Ovary (tissue), 9 donors: ENCODE measurements around the gene EFCAB14. TPM values are rescaled to one million over a fixed set of nuclear protein-coding genes. Genes with fewer than 3 reads are reported as not detected.
"Not testable (repeated sequence)": the region's sequence is repeated elsewhere in the genome, so short reads cannot be mapped to it uniquely, and the experiment has no call there.

Experiments used
- DNase-seq, 5 donors: peaks; one replicate each; pipeline ENCODE4 v3.0.0-alpha.2; 2019 to 2020
- H3K27ac ChIP-seq, 2 donors: fragments of 200-600 bp; one replicate each; pipeline versions ENCODE4 v1.5.1 to v1.8.0; 2019 to 2022
- H3K27me3 ChIP-seq: fragments of 200-600 bp; one replicate; pipeline ENCODE4 v1.8.0; 2022
- H3K36me3 ChIP-seq: fragments of 200-600 bp; sonication (generic); one replicate; pipeline ENCODE4 v1.5.1; 2019
- H3K4me1 ChIP-seq: one replicate; pipeline ENCODE4 v1.8.1; 2013; ENCODE audit warnings: mild to moderate bottlenecking, moderate library complexity; ENCODE audit not compliant: insufficient read depth
- H3K4me3 ChIP-seq: fragments of 200-600 bp; sonication (generic); one replicate; pipeline ENCODE4 v1.5.1; 2017
- H3K9me3 ChIP-seq, 2 donors: fragments of 200-600 bp in 1 of 2; sonication (generic) in 1 of 2; one replicate each; pipeline versions ENCODE4 v1.5.1 to v1.8.1; 2013 to 2019; ENCODE audit warnings: mild to moderate bottlenecking in 1 of 2, moderate library complexity in 1 of 2
- CTCF ChIP-seq, 3 donors: fragments of 450-650 bp in 2 of 3; fragments of 200-600 bp in 1 of 3; IDR thresholded peaks; one replicate each; pipeline versions ENCODE4 v1.5.1 to v1.8.0; 2016 to 2022; ENCODE audit warnings: antibody characterized with exemption in 3 of 3, mild to moderate bottlenecking in 1 of 3
- EP300 ChIP-seq: sonication (generic); formaldehyde crosslinking; IDR thresholded peaks from one replicate; pipeline ENCODE4 v1.6.1; 2017; ENCODE audit warnings: antibody characterized with exemption
- POLR2A ChIP-seq: fragments of 450-650 bp; IDR thresholded peaks from one replicate; pipeline ENCODE4 v1.6.1; 2017; ENCODE audit warnings: antibody characterized with exemption, mild to moderate bottlenecking, moderate library complexity
- WGBS, 3 donors: extraction: QIAGEN DNeasy Blood & Tissue Kit in 1 of 3; methylation state at CpG; one replicate each; pipeline versions ENCODE4 v1.1.5 to v1.1.7; 2013 to 2017; 5-methylcytosine and 5-hydroxymethylcytosine counted together
- intact Hi-C, 4 donors: fragments of 100-400 bp; cut with DNase I; formaldehyde crosslinking; loops; one replicate each; pipeline versions ENCODE4 v1.11.0 to v1.15.1; 2022 to 2023
- polyA plus RNA-seq, 2 donors: library from polyadenylated mRNA; stranded (reverse); fragments of 200-250 nt in 1 of 2; fragments of 350-450 nt in 1 of 2; fragmentation: Illumina TruSeq in 1 of 2; extraction: RNeasy Lipid Tissue Mini Kit (QIAGEN cat#74804) in 1 of 2; gene quantifications; one replicate each; pipeline ENCODE4 v1.2.3, GENCODE V29; 2013 to 2014
- total RNA-seq, 7 donors: library from RNA; depleted of rRNA in 2 of 7; stranded (reverse); fragments of >200 nt in 2 of 7; fragmentation: NEBNext Ultra II Directional in 3 of 7; extraction: Animal tissue kit (Norgen Biotek cat#: 25700) in 3 of 7; gene quantifications; one replicate each; pipeline versions ENCODE4 v1.1.0 to v1.2.4, GENCODE V29; 2016 to 2023
- donor health status: DM: no; HTN: no; CAD: no; lungs with moderate emphysema.
- donor health status: DM: no; HTN: no; CAD: no.
- donor health status: Bipolar disorder and iron deficiency.
- donor health status: DM: yes; HTN: yes; CAD: no.
- donor health status: DM: no; HTN: no; CAD: no.
- donor health status: DM: yes; HTN: yes; CAD: no.

The EFCAB14 gene
- total and polyA plus RNA-seq, 9 donors: 31.7 to 99.2 (median 77.4) TPM

- Histone ChIP-seq H3K4me1 (no peaks in the 10 kb centered on the region), H3K36me3 (no peaks in the 10 kb centered on the region), H3K27me3 (no peaks in the 10 kb centered on the region), H3K9me3 (peaks cover 0 to 9% of the 10 kb centered on the region in 2 donors), H3K27ac (no peak overlapping the region), H3K4me3 (no peak overlapping the region)
- TF ChIP-seq POLR2A (no peak), CTCF (IDR thresholded peaks at IDR 0.05) (no peak), EP300 (no peak)
- no peak for DNase-seq
- intact Hi-C loops: no loop called here
- WGBS, 3 donors: 79 to 95% (median 85%) methylated on average over 1 of the region's 1 CpG
Observed at GRCh38 chr1:46654012-46654411, 64.9 kb downstream of the EFCAB14 start.

- DNase-seq: no peak
- H3K9me3 ChIP-seq: peaks cover 0 to 9% of the 10 kb centered on the region in 2 donors
- H3K4me1 ChIP-seq: no peaks in the 10 kb centered on the region
- no peak for TF ChIP-seq CTCF (IDR thresholded peaks at IDR 0.05)
- intact Hi-C loops: no loop called here
- no peaks in the 10 kb centered on the region for H3K27me3 ChIP-seq
- WGBS, 3 donors: 64 to 78% (median 68%) methylated on average over 2 of the region's 2 CpGs
- H3K36me3 ChIP-seq: no peaks in the 10 kb centered on the region
- no peak overlapping the region for H3K27ac ChIP-seq
- no peak overlapping the region for H3K4me3 ChIP-seq
Observed at GRCh38 chr1:46653405-46653958, 65.4 kb downstream of the EFCAB14 start.

- H3K9me3 ChIP-seq: peaks cover 0 to 9% of the 10 kb centered on the region in 2 donors
- no peaks in the 10 kb centered on the region for H3K36me3 ChIP-seq
- no peaks in the 10 kb centered on the region for H3K4me1 ChIP-seq
- H3K27ac ChIP-seq: no peak overlapping the region
- H3K27me3 ChIP-seq: no peaks in the 10 kb centered on the region
- TF ChIP-seq EP300 (no peak), CTCF (IDR thresholded peaks at IDR 0.05) (no peak), POLR2A (no peak)
- no peak for DNase-seq
- intact Hi-C loops: no loop called here
- no peak overlapping the region for H3K4me3 ChIP-seq
- WGBS, 3 donors: 61 to 74% (median 74%) methylated on average over 6 of the region's 6 CpGs
Observed at GRCh38 chr1:46652321-46653100, 66.4 kb downstream of the EFCAB14 start.

GRCh38 chr1:46651152-46651551 is 67.8 kb downstream of the EFCAB14 start:
- H3K4me3 ChIP-seq, DNase-seq, H3K27me3 ChIP-seq, H3K27ac ChIP-seq, H3K9me3 ChIP-seq, H3K36me3 ChIP-seq, intact Hi-C loops, H3K4me1 ChIP-seq: not testable (repeated sequence)
- 93 to 99% (median 95%) methylated on average over 3 of the region's 3 CpGs for WGBS, 3 donors

GRCh38 chr1:46650491-46650890 is 68.4 kb downstream of the EFCAB14 start:
- intact Hi-C loops: no loop called here
- Histone ChIP-seq H3K27ac (no peak overlapping the region), H3K9me3 (peaks cover 0 to 9% of the 10 kb centered on the region in 2 donors), H3K4me1 (no peaks in the 10 kb centered on the region), H3K36me3 (no peaks in the 10 kb centered on the region), H3K4me3 (no peak overlapping the region), H3K27me3 (no peaks in the 10 kb centered on the region)
- 97 to 99% (median 98%) methylated on average over 3 of the region's 3 CpGs for WGBS, 3 donors
- DNase-seq: no peak
- TF ChIP-seq EP300 (no peak), POLR2A (no peak), CTCF (IDR thresholded peaks at IDR 0.05) (no peak)
